Right renal cortex interstitium (tissue), 3 donors: Measurements from ENCODE around the gene TPGS1. TPM values are rescaled to one million over a fixed set of nuclear protein-coding genes. Genes with fewer than 3 reads are reported as not detected.

Source experiments
- DNase-seq, 3 donors: peaks; one replicate each; pipeline ENCODE4 v3.0.0-alpha.2; 2013; ENCODE audit warnings: low read depth in 3 of 3, low spot score in 2 of 3
- polyA plus RNA-seq, 3 donors: library from polyadenylated mRNA; unstranded; fragments of 120-200 nt; gene quantifications; one replicate each; pipeline ENCODE4 v1.2.1, GENCODE V29; 2013; ENCODE audit not compliant: insufficient read length in 3 of 3

TPGS1 gene, protein sequence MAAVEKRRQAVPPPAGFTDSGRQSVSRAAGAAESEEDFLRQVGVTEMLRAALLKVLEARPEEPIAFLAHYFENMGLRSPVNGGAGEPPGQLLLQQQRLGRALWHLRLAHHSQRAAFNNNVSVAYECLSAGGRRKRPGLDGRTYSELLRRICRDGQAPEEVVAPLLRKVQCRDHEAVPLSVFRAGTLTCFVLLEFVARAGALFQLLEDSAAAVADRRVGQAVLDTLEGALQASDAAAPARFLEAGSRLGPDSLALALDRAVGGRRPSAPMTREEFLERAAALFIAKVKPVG
- 1 to 10 TPM; 4.3 to 6.7 (median 5.8) TPM for polyA plus RNA-seq

GRCh38 chr19:507286-508203 lies at the start of gene TPGS1:
Gene TPGS1, plus strand, starts transcription at chr19:507497. Its CDS starts 10 bp downstream, at chr19:507507.
- DNase-seq = peak in 2 of 3 donors; percentile 56 to 100

DNA sequence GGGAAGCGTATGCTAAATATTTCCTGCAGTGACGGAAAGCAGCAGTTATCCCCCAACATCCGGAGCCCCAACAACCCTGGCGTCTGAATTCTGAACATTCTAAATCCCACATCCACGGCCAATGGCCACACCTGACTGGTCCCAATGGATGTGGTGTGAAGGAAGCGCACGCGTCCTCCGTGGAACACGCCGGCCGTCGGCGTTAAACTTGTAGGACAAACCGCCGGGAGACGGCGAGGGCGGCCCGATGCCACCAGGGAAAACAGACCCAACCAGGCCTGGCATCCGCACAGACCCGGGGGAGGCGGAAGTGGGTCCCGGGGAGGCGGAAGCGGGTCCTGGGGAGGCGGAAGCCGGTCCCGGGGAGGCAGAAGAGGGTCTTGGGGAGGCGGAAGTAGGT lies 49.7 kb upstream of the TPGS1 start:
- no peak for DNase-seq

DNA sequence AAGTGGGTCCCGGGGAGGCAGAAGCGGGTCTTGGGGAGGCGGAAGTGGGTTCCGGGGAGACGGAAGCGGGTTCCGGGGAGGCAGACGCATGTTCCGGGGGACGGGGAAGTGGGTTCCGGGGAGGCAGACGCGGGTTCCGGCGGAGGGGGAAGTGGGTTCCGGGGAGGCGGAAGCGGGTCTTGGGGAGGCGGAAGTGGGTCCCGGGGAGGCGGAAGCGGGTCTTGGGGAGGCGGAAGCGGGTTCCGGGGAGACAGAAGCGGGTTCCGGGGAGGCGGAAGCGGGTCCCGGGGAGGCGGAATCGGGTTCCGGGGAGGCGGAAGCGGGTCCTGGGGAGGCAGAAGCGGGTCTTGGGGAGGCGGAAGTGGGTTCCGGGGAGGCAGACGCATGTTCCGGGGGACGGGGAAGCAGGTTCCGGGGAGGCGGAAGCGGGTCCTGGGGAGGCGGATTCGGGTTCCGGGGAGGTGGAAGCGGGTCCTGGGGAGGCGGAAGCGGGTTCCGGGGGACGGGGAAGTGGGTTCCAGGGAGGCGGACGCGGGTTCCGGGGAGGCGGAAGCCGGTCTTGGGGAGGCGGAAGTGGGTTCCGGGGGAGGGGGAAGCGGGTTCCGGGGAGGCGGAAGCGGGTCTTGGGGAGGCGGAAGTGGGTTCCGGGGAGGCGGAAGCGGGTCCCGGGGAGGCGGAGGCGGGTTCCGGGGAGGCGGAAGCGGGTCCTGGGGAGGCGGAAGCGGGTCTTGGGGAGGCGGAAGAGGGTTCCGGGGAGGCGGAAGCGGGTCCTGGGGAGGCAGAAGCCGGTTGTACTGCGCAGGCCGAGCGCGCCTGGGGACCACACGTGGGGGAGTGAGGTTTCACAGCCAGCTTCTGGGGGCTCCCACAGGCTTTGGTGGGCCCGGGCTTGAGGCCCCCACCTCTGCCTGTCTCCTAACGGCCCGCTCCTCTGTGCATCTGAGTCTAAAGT lies 48.9 kb upstream of the TPGS1 start:
- no peak for DNase-seq

DNA sequence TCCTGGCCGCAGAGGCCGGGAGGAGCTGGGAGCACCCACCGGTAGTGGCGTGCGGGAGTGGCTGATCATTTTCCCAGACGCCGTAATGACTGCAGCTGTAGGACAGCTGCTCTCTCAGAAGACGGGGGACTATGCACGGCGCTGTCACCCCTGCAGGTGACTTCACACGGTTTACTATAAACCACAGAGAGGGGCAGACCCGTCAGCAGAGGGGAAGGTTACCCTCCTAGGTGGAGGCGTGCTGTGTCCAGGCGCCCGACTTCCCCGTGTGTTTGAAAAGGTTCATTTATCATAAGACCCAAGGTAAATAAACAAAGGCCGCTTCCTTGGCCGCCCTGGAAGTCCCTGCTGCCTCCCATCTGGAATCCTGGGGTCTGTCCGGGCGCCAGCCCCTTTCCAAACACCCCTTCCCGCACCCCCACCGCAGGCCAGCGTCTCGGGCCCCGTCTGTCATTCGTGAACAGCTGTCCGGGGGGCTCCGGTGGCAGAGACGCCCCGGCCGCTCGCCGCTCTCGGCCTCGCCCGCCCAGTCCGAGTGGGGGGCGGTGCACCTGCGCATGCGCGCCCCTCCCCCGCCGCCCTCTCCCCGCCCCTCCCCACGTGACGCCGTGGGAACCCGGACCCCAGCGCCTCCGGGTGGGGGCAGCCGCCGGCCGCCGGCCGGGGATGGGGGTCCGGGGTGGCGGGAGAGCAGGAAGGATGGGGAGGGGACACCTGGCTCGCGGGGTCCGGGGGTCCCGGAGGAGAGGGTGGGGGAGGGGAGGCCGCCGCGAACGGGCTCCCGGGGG lies 47.4 kb upstream of the TPGS1 start:
- DNase-seq = peak in 2 of 3 donors; percentile 29 to 54

DNA sequence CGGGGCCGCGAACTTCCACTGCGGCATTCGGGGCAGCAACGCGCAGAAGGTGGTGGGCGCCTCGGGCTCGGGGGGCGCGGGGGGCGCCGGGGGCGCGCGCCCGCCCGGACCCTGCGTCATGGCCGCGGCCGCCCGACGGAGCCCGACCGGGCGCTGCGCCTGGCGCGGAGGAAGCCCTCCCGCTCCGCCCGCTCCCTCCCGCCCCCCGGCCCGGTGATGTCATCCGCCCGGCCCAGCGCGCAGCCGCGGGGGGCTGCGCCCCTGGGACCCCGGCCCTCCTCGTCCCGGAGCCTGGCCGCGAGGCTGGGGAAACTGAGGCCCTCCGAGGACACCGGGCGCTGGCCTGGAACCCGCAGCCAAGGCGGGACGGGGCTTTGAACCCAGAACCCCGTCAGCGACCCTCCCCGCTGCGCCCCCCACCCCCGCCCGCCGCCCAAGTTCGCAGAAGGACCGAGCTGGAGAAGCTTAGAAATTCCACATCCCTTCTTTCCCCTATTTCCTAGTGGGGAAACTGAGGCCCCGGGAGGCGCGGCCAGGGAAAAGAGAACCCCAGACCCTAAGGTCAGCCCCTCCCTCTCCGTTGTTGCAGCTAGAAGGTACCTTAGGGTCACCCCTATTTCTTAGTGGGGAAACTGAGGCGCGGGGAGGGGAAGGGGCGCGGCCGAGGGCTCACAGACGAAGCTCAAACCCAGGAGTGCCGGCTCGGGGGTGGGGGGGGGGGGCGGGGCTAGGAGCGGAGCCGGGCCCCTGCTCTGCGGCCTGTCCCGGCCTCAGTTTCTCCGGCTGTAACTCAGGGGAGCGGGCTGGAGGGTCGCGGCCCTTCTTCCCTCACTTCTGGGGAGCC lies 46.2 kb upstream of the TPGS1 start, which contains the start of gene SHC2:
Gene SHC2, minus strand, starts transcription at position 157 of the 844 bp plus-strand sequence. Its CDS starts 37 bp downstream, at position 120.
- DNase-seq = no peak

DNA sequence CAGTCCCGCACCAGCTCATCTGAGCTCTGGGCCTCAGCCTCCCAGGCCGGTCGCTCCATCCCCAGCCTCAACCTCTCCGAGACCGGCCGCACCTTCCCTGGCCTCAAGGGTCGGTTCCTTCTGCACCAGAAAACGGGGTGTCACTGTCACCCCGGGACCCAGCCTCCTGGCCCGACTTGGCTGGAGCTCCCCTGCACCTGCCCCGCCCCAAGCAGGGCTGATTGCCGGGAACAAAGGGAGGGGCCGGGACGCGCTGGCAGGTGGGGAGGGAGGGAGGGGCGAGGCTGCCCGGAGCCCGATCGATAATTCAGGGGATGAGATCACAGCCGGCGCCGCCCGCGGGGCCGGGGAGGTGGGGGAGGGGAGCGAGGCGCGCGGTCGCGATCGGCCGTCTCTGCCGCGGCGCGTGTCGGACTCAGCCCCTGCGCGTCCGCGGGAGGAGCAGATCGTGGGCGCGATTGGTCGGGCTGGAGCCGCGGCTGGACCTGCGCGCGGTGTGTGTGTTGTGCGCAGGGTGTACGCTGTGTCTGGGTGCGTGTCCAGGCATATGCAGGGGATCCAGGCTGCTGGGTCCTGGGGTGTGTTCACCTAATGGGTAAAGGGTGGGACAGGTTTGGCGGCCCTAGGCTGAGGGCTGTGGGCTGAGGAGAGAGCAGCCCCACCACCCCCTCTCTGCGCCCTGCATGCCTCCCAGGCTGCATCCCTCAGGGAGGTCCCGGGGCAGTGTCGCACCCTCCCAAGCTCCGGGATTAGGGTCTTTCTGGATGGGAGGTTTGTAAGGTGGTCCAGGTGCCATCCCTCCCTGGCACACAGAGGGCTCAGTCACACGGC lies 45.4 kb upstream of the TPGS1 start:
- DNase-seq = no peak

DNA sequence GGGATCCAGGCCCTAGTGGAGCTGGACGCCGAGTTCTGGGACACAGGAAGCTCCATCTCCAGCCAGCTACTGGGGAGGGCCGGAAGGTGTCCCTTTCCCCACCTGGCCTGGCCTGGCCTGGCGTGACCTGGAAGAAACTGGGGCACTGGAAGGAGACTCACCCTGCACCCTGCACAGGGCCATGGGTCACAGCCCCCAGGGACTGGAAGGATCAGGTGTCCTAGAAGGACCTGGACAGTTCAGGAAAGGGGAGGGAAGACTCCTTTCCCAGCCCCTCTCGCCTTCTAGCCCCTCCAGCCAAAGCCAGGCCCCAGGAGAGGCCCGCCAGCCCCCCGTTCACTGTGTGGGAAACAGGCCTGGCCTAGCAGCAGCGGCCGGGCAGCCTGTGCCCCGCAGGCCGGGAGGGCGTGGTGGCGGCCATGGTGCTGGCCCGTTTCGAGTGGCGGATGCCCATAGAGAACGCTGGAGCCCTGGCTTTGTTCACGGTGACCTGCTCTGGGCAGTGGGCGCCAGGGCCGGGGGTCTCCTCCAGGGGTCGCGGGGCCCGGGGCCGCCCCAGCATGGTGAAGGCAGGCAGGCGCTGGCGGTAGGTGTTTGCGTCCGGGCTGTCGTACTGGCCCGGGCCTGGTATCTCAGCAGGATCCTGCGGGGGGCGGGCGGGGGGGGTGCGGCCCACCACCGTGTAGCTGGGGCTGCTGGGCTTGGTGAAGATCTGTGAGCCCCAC lies 43.7 kb upstream of the TPGS1 start:
- no peak for DNase-seq

DNA sequence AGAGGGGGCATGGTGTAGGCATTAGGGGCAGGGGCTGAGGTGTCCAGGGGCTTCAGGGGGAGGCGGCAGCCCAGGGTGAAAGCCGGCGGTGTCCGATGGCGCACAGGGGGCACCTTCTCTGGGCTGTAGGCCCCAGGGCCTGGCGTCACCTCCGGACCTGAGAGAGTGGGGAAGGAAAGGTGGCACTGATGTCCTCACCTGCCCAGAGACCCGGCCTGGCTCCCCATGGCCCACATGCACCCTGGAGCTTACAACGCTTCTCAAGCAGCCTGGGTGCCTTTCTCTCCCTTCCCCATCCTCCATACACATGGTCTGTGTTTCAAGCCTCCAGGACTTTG lies 43.1 kb upstream of the TPGS1 start:
- DNase-seq = no peak

- DNase-seq = no peak
Measured at GRCh38 chr19:465056-465816, 42.1 kb upstream of the TPGS1 start.

GRCh38 chr19:467554-467953 lies 39.7 kb upstream of the TPGS1 start:
- no peak for DNase-seq

- DNase-seq = no peak
Measured at GRCh38 chr19:468587-469256, 38.6 kb upstream of the TPGS1 start.

DNA sequence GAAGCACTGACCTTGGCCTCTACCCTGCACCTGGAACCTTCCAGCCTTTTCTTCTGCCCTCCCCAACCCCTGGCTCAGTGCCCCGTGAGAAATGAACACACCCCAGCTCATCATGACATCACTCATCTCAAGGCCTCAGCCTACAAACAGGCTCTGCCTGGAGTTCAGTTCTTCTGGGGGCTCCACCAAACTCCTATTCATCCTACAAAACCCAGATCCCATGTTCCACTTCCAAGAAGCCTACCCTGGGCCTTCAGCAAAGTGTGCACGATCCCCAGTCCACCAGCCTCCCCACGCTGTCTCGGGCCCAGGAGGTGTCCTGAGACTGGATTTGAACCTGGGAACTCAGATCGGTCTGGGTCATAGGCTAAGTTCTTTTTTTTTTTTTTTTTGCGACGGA lies 37.5 kb upstream of the TPGS1 start:
- no peak for DNase-seq

- DNase-seq = no peak
Measured at GRCh38 chr19:470701-471100, 36.6 kb upstream of the TPGS1 start.

DNA sequence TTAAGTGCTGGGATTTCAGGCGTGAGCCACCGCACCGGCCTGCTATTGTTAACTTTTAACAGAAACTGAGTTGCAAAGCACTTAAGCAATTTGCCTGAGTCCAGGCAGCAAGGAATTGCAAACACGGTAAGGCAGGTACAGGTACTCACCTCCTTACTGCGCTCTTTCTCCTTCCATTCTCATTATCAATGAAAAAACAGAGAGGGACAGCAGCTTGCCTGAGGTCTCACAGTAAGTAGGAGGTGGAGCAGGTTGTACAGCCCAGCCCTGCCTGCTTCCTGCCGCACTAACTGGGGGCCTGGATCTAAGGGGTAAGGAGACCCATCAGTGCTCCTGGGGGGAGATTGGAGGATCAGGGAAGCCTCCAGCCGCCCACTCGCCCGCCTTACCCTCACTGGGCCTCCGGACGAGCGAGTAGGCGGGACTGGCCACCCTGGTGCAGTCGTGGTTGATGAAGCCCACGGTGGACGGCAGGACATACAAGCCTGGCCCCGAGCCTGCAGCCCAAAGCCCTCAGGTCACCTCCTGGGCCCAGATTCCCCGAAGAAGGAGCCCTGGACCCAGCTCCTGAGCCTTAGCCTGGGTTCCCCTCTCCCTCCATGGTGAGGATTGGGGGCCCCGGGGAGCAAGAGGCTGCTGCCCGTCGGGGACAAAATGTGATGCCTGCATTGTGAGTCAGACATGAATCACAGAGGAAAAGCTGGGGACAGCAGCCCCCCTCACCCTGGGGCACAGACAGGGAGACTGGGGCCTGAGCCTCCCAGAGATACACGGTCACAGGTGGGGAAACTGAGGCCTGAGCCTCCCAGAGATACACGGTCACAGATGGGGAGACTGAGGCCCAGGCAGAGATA lies 35.1 kb upstream of the TPGS1 start:
- DNase-seq = no peak
